ENCODE measurements around the gene SPINK2.

SPINK2 gene

DNA sequence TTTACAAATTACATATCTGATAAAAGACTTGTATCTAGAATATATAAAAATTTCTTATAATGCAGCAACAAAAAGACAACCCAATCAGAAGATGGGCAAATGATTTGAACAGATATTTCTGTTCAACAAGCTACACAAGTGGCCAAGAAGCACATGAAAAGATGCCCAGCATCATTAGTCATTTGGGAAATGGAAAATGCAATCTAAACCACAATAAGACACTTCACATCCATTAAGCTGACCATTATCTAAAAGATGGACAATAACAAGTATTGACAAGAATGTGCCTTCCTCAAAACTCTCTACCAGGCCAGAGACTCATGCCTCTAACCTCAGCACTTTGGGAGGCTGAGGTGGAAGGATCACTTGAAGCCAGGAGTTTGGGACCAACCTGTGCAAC is 53.9 kb downstream of the SPINK2 start:
- Histone ChIP-seq H3K9me2 (replicated peaks; ENCODE audit: control insufficient read depth, low read length) (no peaks in the 10 kb centered on the region), H3K79me2 (ENCODE audit: control insufficient read depth, low read length) (no peaks in the 10 kb centered on the region), H3K27ac (ENCODE audit: low read depth, low read length) (no peak overlapping the region), H4K20me1 (ENCODE audit: control insufficient read depth, insufficient read depth, low read depth, low read length) (no peaks in the 10 kb centered on the region), H3K4me1 (ENCODE audit: control insufficient read depth, low read length) (peaks cover 16% of the 10 kb centered on the region), H3K4me2 (ENCODE audit: low read length) (no peak overlapping the region), H3K36me3 (ENCODE audit: control insufficient read depth, low read length) (no peaks in the 10 kb centered on the region), H3F3A (ENCODE audit: control insufficient read depth, insufficient read depth) (no peaks in the 10 kb centered on the region), H3K9me3 (ENCODE audit: control insufficient read depth, insufficient read depth, low read length) (no peaks in the 10 kb centered on the region), H3K27me3 (ENCODE audit: control insufficient read depth, low read length) (no peaks in the 10 kb centered on the region), H3K4me3 (ENCODE audit: low read length) (no peak overlapping the region)
- TF ChIP-seq EZH2phosphoT487 (IDR thresholded peaks at IDR 0.05; ENCODE audit: borderline replicate concordance, low read length) = no peak
- TF ChIP-seq, protein P1, sequence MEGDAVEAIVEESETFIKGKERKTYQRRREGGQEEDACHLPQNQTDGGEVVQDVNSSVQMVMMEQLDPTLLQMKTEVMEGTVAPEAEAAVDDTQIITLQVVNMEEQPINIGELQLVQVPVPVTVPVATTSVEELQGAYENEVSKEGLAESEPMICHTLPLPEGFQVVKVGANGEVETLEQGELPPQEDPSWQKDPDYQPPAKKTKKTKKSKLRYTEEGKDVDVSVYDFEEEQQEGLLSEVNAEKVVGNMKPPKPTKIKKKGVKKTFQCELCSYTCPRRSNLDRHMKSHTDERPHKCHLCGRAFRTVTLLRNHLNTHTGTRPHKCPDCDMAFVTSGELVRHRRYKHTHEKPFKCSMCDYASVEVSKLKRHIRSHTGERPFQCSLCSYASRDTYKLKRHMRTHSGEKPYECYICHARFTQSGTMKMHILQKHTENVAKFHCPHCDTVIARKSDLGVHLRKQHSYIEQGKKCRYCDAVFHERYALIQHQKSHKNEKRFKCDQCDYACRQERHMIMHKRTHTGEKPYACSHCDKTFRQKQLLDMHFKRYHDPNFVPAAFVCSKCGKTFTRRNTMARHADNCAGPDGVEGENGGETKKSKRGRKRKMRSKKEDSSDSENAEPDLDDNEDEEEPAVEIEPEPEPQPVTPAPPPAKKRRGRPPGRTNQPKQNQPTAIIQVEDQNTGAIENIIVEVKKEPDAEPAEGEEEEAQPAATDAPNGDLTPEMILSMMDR (IDR thresholded peaks at IDR 0.05; ENCODE audit: low read depth, low read length, poor library complexity, severe bottlenecking) = no peak

GRCh38 chr4:56764775-56765174 is 56.7 kb downstream of the SPINK2 start:
- Histone ChIP-seq H3K4me3 (ENCODE audit: low read length) (no peak overlapping the region), H3K27me3 (ENCODE audit: control insufficient read depth, low read length) (no peaks in the 10 kb centered on the region), H4K20me1 (ENCODE audit: control insufficient read depth, insufficient read depth, low read depth, low read length) (no peaks in the 10 kb centered on the region), H3K4me1 (ENCODE audit: control insufficient read depth, low read length) (peaks cover 19% of the 10 kb centered on the region), H3K9me3 (ENCODE audit: control insufficient read depth, insufficient read depth, low read length) (no peaks in the 10 kb centered on the region), H3F3A (ENCODE audit: control insufficient read depth, insufficient read depth) (no peaks in the 10 kb centered on the region), H3K9me2 (replicated peaks; ENCODE audit: control insufficient read depth, low read length) (no peaks in the 10 kb centered on the region), H3K79me2 (ENCODE audit: control insufficient read depth, low read length) (no peaks in the 10 kb centered on the region), H3K36me3 (ENCODE audit: control insufficient read depth, low read length) (no peaks in the 10 kb centered on the region), H3K4me2 (ENCODE audit: low read length) (no peak overlapping the region), H3K27ac (ENCODE audit: low read depth, low read length) (no peak overlapping the region)
- TF ChIP-seq EZH2phosphoT487 (IDR thresholded peaks at IDR 0.05; ENCODE audit: borderline replicate concordance, low read length) = no peak
- TF ChIP-seq, protein P1 (IDR thresholded peaks at IDR 0.05; ENCODE audit: low read depth, low read length, poor library complexity, severe bottlenecking) = no peak

DNA sequence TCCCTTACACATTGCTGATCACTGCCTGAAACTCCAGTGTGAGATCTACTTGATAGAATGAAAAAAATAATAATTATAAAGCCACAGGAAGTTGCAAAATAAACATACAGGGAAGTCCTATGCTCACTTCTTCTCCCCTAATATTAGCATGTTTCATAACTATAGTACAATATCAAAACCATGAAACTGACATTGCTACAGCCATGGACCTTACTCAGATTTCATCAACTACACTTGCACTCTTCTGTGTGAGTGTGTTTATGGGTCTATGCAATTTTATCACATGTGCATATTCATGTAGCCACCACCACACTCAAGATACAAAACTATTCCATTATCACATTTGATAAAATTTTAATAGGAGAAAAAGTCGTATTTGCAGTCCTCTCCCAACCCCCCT is 57.3 kb downstream of the SPINK2 start:
- no peaks in the 10 kb centered on the region for H3K9me2 ChIP-seq (replicated peaks; ENCODE audit: control insufficient read depth, low read length)
- peaks cover 20% of the 10 kb centered on the region for H3K4me1 ChIP-seq (ENCODE audit: control insufficient read depth, low read length)
- no peaks in the 10 kb centered on the region for H3F3A ChIP-seq (ENCODE audit: control insufficient read depth, insufficient read depth)
- H3K4me3 ChIP-seq (ENCODE audit: low read length) = no peak overlapping the region
- peak overlapping the region; percentile 26 for H3K4me2 ChIP-seq (ENCODE audit: low read length)
- no peaks in the 10 kb centered on the region for H3K79me2 ChIP-seq (ENCODE audit: control insufficient read depth, low read length)
- H3K9me3 ChIP-seq (ENCODE audit: control insufficient read depth, insufficient read depth, low read length) = no peaks in the 10 kb centered on the region
- no peak overlapping the region for H3K27ac ChIP-seq (ENCODE audit: low read depth, low read length)
- TF ChIP-seq EZH2phosphoT487 (IDR thresholded peaks at IDR 0.05; ENCODE audit: borderline replicate concordance, low read length) = no peak
- TF ChIP-seq, protein P1 (IDR thresholded peaks at IDR 0.05; ENCODE audit: low read depth, low read length, poor library complexity, severe bottlenecking) = no peak
- no peaks in the 10 kb centered on the region for H4K20me1 ChIP-seq (ENCODE audit: control insufficient read depth, insufficient read depth, low read depth, low read length)
- no peaks in the 10 kb centered on the region for H3K27me3 ChIP-seq (ENCODE audit: control insufficient read depth, low read length)
- no peaks in the 10 kb centered on the region for H3K36me3 ChIP-seq (ENCODE audit: control insufficient read depth, low read length)
